H9 (cell line): ENCODE results near the gene TMCO4. TPM values are rescaled to one million over a fixed set of nuclear protein-coding genes. Genes with fewer than 3 reads are reported as not detected.

Experiments
- DNase-seq: peaks from one replicate; pipeline ENCODE4 v3.0.0-alpha.2; 2017
- H2AFZ ChIP-seq: one replicate; pipeline ENCODE4 v1.6.1; 2013; ENCODE audit warnings: mild to moderate bottlenecking, low read length, control low read depth, moderate library complexity
- H2AK5ac ChIP-seq: 2 replicates; pipeline ENCODE4 v1.6.1; 2013; ENCODE audit warnings: low read length, control low read depth, mixed read lengths; ENCODE audit not compliant: insufficient read length
- H2BK120ac ChIP-seq: one replicate; pipeline ENCODE4 v1.6.1; 2013; ENCODE audit warnings: low read depth, mild to moderate bottlenecking, low read length, control low read depth, inconsistent platforms; ENCODE audit not compliant: poor library complexity, severe bottlenecking
- H2BK12ac ChIP-seq: 2 replicates; pipeline ENCODE4 v1.6.1; 2013; ENCODE audit warnings: low read length, control low read depth, mixed read lengths, low read depth; ENCODE audit not compliant: insufficient read length
- H2BK15ac ChIP-seq: 2 replicates; pipeline ENCODE4 v1.6.1; 2013; ENCODE audit warnings: low read depth, low read length, control low read depth
- H2BK20ac ChIP-seq: one replicate; pipeline ENCODE4 v1.6.1; 2013; ENCODE audit warnings: low read depth, mild to moderate bottlenecking, low read length, control low read depth, inconsistent platforms; ENCODE audit not compliant: poor library complexity, severe bottlenecking
- H2BK5ac ChIP-seq: 2 replicates; pipeline ENCODE4 v1.6.1; 2013; ENCODE audit warnings: low read length, control low read depth, mixed read lengths; ENCODE audit not compliant: insufficient read length
- H3K14ac ChIP-seq: 2 replicates; pipeline ENCODE4 v1.6.1; 2013; ENCODE audit warnings: low read length, control low read depth; ENCODE audit not compliant: insufficient read depth
- H3K18ac ChIP-seq: 2 replicates; pipeline ENCODE4 v1.6.1; 2013; ENCODE audit warnings: low read depth, mild to moderate bottlenecking, mixed read lengths, low read length, control low read depth; ENCODE audit not compliant: insufficient read length
- H3K23ac ChIP-seq: 2 replicates; pipeline ENCODE4 v1.6.1; 2013; ENCODE audit warnings: low read length, control low read depth, mixed read lengths, low read depth; ENCODE audit not compliant: insufficient read length
- H3K23me2 ChIP-seq: 2 replicates; pipeline ENCODE4 v1.6.1; 2013; ENCODE audit warnings: low read depth, mild to moderate bottlenecking, mixed read lengths, low read length, control low read depth; ENCODE audit not compliant: insufficient read length, poor library complexity, severe bottlenecking
- H3K27ac ChIP-seq: 2 replicates; pipeline ENCODE4 v1.5.1; 2013; ENCODE audit warnings: low read length, control low read depth, mixed read lengths, low read depth; ENCODE audit not compliant: insufficient read length
- H3K27me3 ChIP-seq: 2 replicates; pipeline ENCODE4 v1.6.1; 2013; ENCODE audit warnings: low read length, control low read depth, inconsistent platforms; ENCODE audit not compliant: insufficient read depth
- H3K4ac ChIP-seq: 2 replicates; pipeline ENCODE4 v1.6.1; 2013; ENCODE audit warnings: low read depth, mild to moderate bottlenecking, control low read depth, inconsistent platforms, low read length, moderate library complexity
- H3K4me1 ChIP-seq: 2 replicates; pipeline ENCODE4 v1.6.1; 2013; ENCODE audit warnings: low read length, control low read depth, inconsistent platforms; ENCODE audit not compliant: insufficient read depth
- H3K4me2 ChIP-seq: 2 replicates; pipeline ENCODE4 v1.6.1; 2013; ENCODE audit warnings: low read length, control low read depth, mixed read lengths; ENCODE audit not compliant: insufficient read length, insufficient read depth
- H3K56ac ChIP-seq: 2 replicates; pipeline ENCODE4 v1.6.1; 2013; ENCODE audit warnings: low read depth, mild to moderate bottlenecking, mixed read lengths, low read length, control low read depth; ENCODE audit not compliant: insufficient read length
- H3K79me1 ChIP-seq: 2 replicates; pipeline ENCODE4 v1.6.1; 2013; ENCODE audit warnings: low read depth, mild to moderate bottlenecking, moderate library complexity, low read length, control low read depth, inconsistent platforms; ENCODE audit not compliant: insufficient read depth, poor library complexity, severe bottlenecking
- H3K79me2 ChIP-seq: 2 replicates; pipeline ENCODE4 v1.6.1; 2013; ENCODE audit warnings: low read length, control low read depth, inconsistent platforms; ENCODE audit not compliant: insufficient read depth
- H3K9ac ChIP-seq: 2 replicates; pipeline ENCODE4 v1.6.1; 2013; ENCODE audit warnings: low read length, control low read depth, mixed read lengths; ENCODE audit not compliant: insufficient read length; ENCODE audit errors: extremely low read depth
- H3K9me3 ChIP-seq: one replicate; pipeline ENCODE4 v1.6.1; 2013; ENCODE audit warnings: low read depth, low read length, inconsistent platforms; ENCODE audit not compliant: control insufficient read depth
- H3T11ph ChIP-seq: one replicate; pipeline ENCODE4 v1.6.1; 2013; ENCODE audit warnings: mild to moderate bottlenecking, low read length, control low read depth, inconsistent platforms
- H4K20me1 ChIP-seq: one replicate; pipeline ENCODE4 v1.6.1; 2013; ENCODE audit not compliant: control insufficient read depth, insufficient read length, insufficient read depth
- H4K5ac ChIP-seq: 2 replicates; pipeline ENCODE4 v1.6.1; 2013; ENCODE audit warnings: low read depth, mild to moderate bottlenecking, mixed read lengths, low read length, control low read depth; ENCODE audit not compliant: insufficient read length
- H4K8ac ChIP-seq: replicated peaks from 2 replicates; pipeline ENCODE4 v1.6.1; 2013; ENCODE audit warnings: low read length, control low read depth, mixed read lengths, low read depth; ENCODE audit not compliant: insufficient read length
- H4K91ac ChIP-seq: 2 replicates; pipeline ENCODE4 v1.6.1; 2013; ENCODE audit warnings: low read depth, mild to moderate bottlenecking, moderate library complexity, mixed read lengths, low read length, control low read depth; ENCODE audit not compliant: insufficient read length
- H3K27ac Mint-ChIP-seq, 3 experiments: 2 replicates in 2 of 3; 3 replicates in 1 of 3; pipeline ENCODE4 v1.8.0; 2020 to 2021; ENCODE audit warnings: mixed read lengths in 3 of 3, mild to moderate bottlenecking in 1 of 3, moderate library complexity in 1 of 3
- H3K27me3 Mint-ChIP-seq: 2 replicates; pipeline ENCODE4 v1.8.0; 2021; ENCODE audit warnings: low read depth, mild to moderate bottlenecking, moderate library complexity, mixed read lengths
- H3K36me3 Mint-ChIP-seq, 3 experiments: 2 replicates in 2 of 3; 3 replicates in 1 of 3; pipeline ENCODE4 v1.8.0; 2020 to 2021; ENCODE audit warnings: low read depth in 3 of 3, mixed read lengths in 3 of 3; ENCODE audit not compliant: insufficient read depth in 1 of 3
- H3K4me1 Mint-ChIP-seq, 2 experiments: 2 replicates each; pipeline ENCODE4 v1.8.0; 2020; ENCODE audit warnings: mixed read lengths in 2 of 2
- H3K4me3 Mint-ChIP-seq, 2 experiments: 2 replicates in 1 of 2; 3 replicates in 1 of 2; pipeline ENCODE4 v1.8.0; 2020 to 2021; ENCODE audit warnings: mild to moderate bottlenecking in 2 of 2, mixed read lengths in 2 of 2, moderate library complexity in 1 of 2
- H3K9me3 Mint-ChIP-seq, 2 experiments: 2 replicates in 1 of 2; 3 replicates in 1 of 2; pipeline ENCODE4 v1.8.0; 2020; ENCODE audit warnings: mild to moderate bottlenecking in 2 of 2, mixed read lengths in 2 of 2, moderate library complexity in 1 of 2
- CTCF ChIP-seq: fragments of 200-600 bp; sonication (generic); conservative IDR thresholded peaks from 3 replicates; pipeline ENCODE4 v1.8.0; 2021; ENCODE audit warnings: antibody characterized with exemption, mild to moderate bottlenecking
- WGBS: extraction: QIAGEN DNeasy Blood & Tissue Kit; methylation state at CpG from one replicate; pipeline ENCODE4 v1.1.7; 2013; ENCODE audit warnings: missing lambda C conversion rate, low lambda C conversion rate, mixed read lengths; ENCODE audit not compliant: insufficient read length; ENCODE audit errors: extremely low coverage; 5-methylcytosine and 5-hydroxymethylcytosine counted together
- total RNA-seq: library from RNA; stranded (reverse); gene quantifications from 2 replicates; pipeline ENCODE4 v1.2.1, GENCODE V29; 2021

TMCO4 gene
- total RNA-seq, 1 experiment from 2014 or later: 4.0 TPM

DNA sequence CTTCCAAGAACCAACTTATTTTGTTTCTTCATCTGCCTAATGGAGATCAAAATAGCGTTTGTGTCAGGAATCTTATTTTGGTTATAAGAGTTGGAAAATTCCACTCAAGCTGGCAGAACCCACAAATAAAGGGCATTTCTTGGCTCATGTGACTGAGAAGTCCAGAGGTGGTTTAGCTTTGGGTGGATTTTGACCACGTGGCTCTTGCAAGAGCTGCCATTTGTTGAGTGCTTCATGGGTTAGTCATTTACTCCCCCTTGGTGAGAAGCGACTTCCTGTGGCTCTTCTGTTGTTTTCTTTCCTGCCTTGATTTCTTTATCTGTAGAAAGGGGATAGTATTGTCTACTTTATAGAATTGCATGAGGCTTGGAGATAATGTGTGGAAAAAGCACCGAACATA, 24.8 kb upstream of the TMCO4 start:
- Histone ChIP-seq H2BK20ac (no peak overlapping the region), H3K79me2 (no peaks in the 10 kb centered on the region), H3K27ac (no peak overlapping the region), H3K14ac (no peak overlapping the region), H2BK15ac (no peak overlapping the region), H3K9me3 (no peaks in the 10 kb centered on the region), H3K4ac (no peak overlapping the region), H3K18ac (no peak overlapping the region), H2BK12ac (no peak overlapping the region), H3K56ac (no peak overlapping the region), H3K23me2 (no peaks in the 10 kb centered on the region), H3K23ac (no peak overlapping the region), H4K20me1 (no peaks in the 10 kb centered on the region), H3K9ac (no peak overlapping the region), H4K5ac (no peak overlapping the region), H2AFZ (no peak overlapping the region), H2AK5ac (no peak overlapping the region), H3K4me2 (no peak overlapping the region), H2BK5ac (no peak overlapping the region), H4K91ac (no peak overlapping the region), H2BK120ac (no peak overlapping the region), H3T11ph (no peak overlapping the region), H4K8ac (no peak overlapping the region), H3K27me3 (no peaks in the 10 kb centered on the region; the same call in 1 of the 2 replicates), H3K4me1 (peaks cover 2% of the 10 kb centered on the region; the same call in 1 of the 2 replicates), H3K79me1 (no peaks in the 10 kb centered on the region)
- no peak for DNase-seq
- Mint-ChIP-seq H3K4me1 (peaks cover 17 to 23% of the 10 kb centered on the region in 2 experiments), H3K27ac (no peak overlapping the region), H3K4me3 (no peak overlapping the region), H3K36me3 (no peaks in the 10 kb centered on the region; a peak in 1 of 7 replicates), H3K9me3 (peaks cover 0 to 3% of the 10 kb centered on the region in 2 experiments; a peak in 1 of 5 replicates), H3K27me3 (peaks cover 4% of the 10 kb centered on the region)
- no CpG with 5 or more reads among the region's 4 CpGs for WGBS
- no peak for TF ChIP-seq CTCF
